NCI-H2029 (cell line): ENCODE data around the gene TRIM63.

Experiments
- DNase-seq: peaks from one replicate; lab custom pipeline; 2025; lab: John Stamatoyannopoulos, UW

Gene TRIM63

GRCh38 chr1:26055041-26055440 is 12.4 kb downstream of the TRIM63 start:
- no peak for DNase-seq

- DNase-seq, result no peak
These were observed 13.5 kb downstream of the TRIM63 start for GRCh38 chr1:26053718-26054560.

DNA sequence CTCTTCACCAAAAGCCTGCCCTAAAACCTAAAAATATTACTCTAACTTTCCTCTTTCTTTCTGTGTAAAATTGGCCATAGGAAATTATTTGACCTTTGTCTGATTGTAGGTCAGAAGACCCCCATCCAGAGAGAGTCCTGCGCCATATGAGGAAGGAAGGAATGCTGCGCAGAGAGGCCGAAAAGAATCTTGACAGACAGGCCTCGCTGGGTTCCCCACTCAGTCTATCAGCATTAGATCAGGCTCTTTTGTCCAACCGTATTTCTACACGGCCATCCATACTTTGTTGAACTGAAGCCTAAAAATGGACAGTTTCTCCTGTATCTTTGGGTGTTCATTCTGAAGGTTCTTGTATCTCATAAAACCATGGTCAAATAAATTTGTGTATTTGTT is 17.2 kb downstream of the TRIM63 start:
- DNase-seq, result no peak

DNA sequence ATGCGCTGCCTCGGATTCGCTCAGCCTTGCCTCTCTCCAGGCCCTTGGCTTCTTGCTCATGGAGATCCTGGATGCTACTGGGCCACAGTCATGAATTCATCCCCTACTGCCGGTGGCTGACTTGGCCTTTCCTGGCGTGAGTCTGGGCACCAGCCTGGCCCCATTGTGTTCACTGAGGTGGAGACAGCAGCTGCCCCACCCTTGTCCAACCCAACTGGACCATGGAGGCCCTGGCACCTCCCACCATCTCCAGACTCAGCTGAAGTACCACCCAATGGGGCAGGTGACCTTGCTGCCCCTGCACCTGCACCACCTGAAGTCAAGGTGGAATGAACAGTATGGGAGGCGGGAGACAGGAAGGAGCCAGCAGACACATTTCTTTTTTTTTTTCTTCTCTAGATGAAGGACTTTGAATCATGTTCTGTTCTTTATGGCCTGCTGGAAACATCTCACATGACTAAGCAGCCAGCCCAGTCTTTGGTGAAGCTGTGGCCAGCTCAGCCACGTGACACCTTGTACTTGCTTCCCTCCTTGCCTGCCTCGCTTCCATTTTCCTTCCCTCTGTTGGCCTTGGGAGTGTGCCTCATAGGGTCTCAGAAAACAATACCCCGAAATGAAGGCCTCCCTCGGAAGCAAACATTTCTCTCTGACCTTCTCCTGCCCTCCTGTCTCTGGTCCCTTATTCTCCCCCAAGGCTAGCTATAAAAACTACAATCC is 17.7 kb downstream of the TRIM63 start:
- DNase-seq, result no peak

GRCh38 chr1:26047278-26047874 is 20.1 kb downstream of the TRIM63 start:
- no peak for DNase-seq

- DNase-seq, result no peak
These were observed 21.0 kb downstream of the TRIM63 start for GRCh38 chr1:26046246-26047095.

DNA sequence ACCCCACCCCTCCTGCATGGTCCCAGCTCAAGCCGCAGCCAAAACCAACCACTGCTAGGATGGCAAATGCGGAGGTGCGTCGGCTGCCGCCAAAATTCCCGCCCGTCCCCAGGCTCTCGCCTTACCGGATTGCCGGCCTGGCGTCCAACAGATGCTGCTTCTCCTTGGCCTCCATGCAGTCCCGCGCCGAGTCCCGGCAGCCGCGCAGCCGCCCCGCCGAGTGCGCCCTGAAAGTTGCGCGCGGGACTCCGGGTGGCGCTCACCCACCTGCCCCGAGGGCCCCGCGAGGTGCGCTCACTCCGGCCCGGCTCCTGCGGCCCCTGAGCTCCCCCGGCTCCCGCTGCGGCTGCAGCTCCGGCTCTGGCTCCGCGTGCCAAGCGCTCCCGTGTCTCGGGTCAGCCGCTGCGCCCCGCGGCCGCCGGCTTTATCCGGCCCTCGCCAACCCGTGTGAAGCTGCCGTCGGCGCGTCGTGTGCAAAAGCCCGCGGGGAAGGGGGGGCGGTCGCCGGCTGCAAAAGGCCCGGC is 21.6 kb downstream of the TRIM63 start, which contains the start of gene SLC30A2:
TSS of gene SLC30A2 (minus strand) at position 397 of the 524 bp plus-strand sequence. CDS start at position 175, 222 bp downstream.
- DNase-seq, result no peak

DNA sequence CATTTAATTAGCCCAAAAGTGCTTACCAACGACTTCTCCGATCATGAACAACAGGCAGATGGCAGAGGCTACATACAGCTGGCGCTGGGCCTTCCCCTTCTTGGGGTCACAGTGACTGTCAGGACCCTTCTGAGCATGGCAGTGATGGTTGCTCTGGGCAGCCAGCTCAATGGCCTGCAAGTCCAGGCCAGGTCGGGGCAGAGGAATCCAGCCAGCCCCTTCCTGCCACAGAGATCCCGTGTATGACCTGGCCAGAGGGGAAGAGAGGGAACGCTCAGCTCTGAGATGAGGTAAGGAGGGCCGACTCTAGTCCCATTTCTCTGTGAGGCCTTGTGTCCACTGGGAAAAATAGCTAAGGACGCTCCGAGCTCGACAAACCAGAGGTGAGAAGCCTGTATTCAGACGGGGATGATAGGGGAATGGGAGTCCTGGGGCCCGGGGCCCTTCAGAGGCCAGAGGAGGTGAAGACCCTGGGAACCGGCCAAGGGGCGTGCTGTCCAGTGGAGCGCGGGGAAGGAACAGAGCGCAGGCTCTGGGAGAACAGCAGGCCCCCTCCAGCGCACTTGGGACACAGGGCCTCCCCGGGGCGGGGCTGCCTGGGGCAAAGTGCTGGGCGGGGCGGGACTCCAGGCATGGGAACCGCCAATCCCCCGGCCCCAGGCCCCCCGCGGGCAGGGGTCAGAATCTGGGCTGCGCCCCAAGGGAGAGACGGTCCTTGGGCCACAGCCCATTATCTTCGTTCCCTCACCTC is 22.3 kb downstream of the TRIM63 start:
- DNase-seq, result no peak

DNA sequence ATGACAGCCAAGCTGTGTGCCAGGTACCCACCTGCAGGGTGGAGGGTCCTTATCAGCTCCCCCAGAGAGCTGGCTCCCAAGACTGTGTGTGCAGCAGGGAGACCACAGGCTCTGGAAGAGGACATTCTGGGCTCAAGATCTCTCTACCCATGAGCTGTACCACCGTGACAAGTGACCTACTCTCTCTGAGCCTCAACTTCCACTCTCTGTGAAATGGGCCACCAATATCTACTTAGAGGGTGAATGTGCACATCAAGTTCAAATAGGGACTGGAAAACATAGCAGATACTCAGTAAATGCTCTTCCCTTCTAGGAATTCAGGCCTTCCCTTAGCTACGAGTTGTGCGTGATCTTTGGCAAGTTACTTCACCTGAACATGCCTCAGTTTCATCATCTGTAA is 23.0 kb downstream of the TRIM63 start:
- DNase-seq, result no peak

DNA sequence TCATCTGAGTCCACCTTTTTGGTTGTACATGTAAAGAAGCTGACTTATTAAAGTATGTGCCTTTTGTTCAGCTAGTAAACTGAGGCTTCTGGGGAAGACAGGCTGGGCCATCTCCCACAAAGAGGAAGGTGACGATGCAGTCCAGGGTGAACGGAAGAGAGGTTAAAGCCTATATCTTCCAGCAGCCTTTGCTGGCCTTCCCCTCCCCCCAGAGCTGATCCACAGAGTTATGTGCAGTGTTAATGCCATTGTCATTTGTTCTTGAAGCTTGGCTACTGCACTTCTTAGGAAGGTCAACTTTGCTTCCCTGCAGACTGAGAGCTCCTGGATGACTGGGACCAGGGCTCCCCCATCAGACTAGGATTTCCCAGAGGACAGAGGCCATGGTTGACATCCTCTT is 23.7 kb downstream of the TRIM63 start:
- DNase-seq, result no peak

DNA sequence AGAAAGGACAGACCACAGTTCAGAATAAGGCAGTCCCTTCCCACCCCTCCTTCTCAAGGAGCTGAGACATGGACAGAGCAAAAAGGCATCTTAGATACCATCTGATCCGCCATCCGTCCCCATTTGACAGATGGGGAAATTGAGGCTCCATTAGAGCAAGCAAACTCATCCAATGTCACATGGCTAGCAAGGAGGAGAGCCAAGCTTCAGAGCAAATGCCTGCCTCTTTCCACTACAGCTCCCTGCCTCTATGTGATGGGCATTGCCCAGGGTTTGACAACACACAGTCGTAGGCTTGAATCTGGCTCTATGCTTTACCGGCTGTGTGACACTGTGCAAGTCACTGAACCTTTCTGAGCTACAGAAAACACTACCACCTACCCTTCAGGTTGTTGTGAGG is 25.5 kb downstream of the TRIM63 start:
- DNase-seq, result no peak

GRCh38 chr1:26041401-26041800 is 26.0 kb downstream of the TRIM63 start:
- DNase-seq, result no peak

GRCh38 chr1:26038904-26039303 is 28.5 kb downstream of the TRIM63 start:
- DNase-seq, result no peak

DNA sequence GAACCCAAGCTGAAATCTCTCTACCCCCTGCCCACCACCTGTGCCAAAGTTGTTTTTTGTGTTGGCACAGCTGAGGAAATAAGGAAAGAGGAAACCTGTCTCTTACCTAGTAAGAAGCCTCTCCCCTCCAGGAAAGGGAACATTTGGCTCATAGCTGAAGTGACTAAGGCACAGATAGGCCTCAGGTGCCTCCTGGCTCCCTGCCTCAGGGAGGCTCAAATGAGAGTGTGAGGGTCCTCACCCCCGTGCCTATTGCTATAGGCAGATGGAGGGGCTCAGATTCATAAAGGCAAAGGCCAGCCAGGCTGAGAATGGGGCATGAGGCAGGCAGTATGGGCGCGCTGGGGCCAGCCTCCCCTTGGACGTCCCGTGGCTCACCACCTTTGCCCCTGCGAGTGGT is 29.0 kb downstream of the TRIM63 start:
- DNase-seq, result no peak

DNA sequence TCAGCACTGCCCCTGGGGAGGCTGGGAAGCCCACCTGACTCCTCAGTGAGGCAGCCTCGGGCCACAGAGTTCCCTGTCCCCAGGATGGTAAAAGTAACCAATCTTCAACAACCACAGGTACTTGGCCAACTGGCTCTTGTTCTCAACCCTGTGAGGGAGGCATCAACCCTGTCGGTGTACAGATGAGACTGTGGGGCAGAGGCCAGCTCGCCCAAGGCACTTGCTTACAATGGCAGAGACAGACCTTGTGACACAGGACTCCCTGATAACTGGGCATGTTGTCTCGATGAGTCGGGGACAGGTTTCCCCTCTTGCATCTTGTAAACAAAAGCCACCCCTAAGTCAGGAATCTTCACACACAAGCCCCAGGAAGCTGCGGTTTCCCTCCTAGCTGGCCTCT is 29.5 kb downstream of the TRIM63 start:
- DNase-seq, result no peak

- DNase-seq, result no peak
These were observed 30.6 kb downstream of the TRIM63 start for GRCh38 chr1:26036756-26037281.

DNA sequence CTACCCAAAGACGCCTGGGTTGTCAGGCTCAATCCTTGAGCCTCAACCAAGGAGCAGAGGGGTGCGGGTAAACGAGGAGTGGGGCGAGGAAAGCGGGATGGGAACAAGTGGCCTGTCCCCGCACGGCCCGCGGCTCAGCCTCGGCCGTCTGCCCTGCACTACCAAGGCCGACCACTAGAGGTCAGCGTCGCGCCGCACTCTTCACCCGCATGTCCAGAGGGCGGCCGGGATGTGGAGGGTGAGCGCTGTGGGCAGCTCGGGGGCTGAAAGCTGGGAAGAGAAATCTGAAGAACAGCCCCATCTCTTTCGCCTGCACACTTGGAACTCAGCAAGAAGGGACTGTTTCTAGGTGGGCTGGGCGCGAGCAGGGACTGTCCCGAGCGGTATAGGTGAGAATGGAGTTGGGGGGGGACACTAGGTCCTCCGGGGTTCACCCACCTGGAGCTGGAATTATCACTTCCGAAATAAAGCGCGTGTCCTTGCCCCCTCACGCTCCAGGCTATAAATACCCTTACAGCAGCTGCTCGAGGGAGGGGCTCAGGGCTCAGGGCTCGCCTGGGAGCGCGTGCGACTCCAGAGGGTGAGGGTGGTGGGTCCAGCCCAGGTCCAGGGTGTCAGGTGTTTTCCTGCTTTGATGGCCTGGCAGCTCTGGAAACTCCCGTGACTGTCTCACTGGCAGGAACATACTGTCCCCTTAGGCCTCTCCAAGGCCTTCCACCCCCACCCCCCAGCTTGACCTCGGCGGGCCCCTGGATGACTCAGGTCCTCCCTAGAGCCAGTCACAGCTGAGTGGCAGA is 31.3 kb downstream of the TRIM63 start:
- DNase-seq, result peak; percentile 13

DNA sequence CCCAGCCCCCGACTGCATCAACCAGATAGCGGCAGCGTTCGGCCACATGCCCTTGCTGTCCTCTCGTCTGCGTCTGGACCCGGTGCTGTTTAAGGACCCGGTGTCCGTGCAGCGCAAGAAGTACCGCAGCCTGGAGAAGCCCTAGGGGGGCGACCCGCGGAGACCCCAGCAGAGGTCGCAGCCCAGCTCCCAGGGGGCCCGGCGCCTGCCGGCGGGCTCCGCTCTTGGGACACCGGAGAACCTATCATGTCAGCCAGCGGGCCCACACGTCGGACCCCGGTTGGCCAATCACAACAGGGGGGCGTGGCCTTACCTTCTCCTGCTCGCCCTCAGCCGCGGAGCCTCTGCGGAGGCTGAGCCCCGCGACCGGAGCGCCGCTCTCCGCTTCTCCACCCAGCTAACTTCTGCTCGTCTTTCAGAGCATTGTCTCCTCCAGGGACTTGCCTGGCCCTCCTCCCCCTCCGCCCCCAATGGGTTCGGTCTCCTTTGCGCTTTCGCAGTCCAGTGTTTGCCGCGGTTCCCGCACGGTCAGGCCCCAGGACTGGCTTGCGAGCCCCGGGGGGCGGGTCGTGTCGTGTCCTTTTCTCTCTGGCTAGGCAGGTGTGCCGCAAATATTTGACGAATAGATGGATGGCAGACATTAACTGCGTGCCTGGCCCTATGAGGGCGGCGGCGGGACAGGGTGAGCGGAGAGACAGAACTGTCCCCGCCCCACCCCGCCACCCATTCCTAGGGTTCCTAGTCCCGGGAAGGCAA is 32.0 kb downstream of the TRIM63 start:
- peak; percentile 83 for DNase-seq
